OCI-LY1 (cell line): ENCODE results near the gene LMF1.
"Not testable (repeated sequence)": the region's sequence is repeated elsewhere in the genome, so short reads cannot be mapped to it uniquely, and the experiment has no call there.

Experiments
- EZH2 ChIP-seq: fragments of 200-600 bp; sonication (generic), shearing (Covaris generic); IDR thresholded peaks from 2 replicates; pipeline ENCODE4 v1.8.0; 2017; ENCODE audit warnings: borderline replicate concordance, mixed run types, mild to moderate bottlenecking, antibody characterized with exemption, low read length, moderate library complexity, mixed read lengths
- TF ChIP-seq, protein P1 (sequence below): fragments of 200-600 bp; sonication (generic), shearing (Covaris generic); IDR thresholded peaks from 2 replicates; pipeline ENCODE4 v1.5.1; 2017; ENCODE audit warnings: mild to moderate bottlenecking, antibody characterized with exemption, low read length, moderate library complexity, mixed read lengths

DNA sequence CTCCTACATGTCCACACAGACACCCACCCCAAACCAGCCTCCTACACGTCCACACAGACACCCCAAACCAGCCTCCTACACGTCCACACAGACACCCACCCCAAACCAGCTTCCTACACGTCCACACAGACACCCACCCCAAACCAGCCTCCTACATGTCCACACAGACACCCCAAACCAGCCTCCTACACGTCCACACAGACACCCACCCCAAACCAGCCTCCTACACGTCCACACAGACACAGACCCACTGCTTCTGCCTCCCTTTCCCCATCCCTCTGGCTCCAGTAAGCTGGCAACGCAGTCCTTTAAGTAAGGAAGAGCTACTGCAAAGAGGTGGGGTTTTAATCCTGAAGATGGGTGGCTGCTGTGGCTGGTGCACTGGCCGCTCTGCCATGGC lies 17.0 kb downstream of the LMF1 start:
- TF ChIP-seq, protein P1, sequence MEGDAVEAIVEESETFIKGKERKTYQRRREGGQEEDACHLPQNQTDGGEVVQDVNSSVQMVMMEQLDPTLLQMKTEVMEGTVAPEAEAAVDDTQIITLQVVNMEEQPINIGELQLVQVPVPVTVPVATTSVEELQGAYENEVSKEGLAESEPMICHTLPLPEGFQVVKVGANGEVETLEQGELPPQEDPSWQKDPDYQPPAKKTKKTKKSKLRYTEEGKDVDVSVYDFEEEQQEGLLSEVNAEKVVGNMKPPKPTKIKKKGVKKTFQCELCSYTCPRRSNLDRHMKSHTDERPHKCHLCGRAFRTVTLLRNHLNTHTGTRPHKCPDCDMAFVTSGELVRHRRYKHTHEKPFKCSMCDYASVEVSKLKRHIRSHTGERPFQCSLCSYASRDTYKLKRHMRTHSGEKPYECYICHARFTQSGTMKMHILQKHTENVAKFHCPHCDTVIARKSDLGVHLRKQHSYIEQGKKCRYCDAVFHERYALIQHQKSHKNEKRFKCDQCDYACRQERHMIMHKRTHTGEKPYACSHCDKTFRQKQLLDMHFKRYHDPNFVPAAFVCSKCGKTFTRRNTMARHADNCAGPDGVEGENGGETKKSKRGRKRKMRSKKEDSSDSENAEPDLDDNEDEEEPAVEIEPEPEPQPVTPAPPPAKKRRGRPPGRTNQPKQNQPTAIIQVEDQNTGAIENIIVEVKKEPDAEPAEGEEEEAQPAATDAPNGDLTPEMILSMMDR, result not testable (repeated sequence)
- not testable (repeated sequence) for TF ChIP-seq EZH2
